AG09309 (cell line): Measurements from ENCODE around the gene HK1.
A peak's percentile ranks its signal among the peaks of the same experiment; 100 is the strongest.

Experiments used
- DNase-seq: peaks from one replicate; pipeline ENCODE4 v3.0.0-alpha.2; 2010; ENCODE audit warnings: low read depth
- H3K4me3 ChIP-seq: 2 replicates; pipeline ENCODE4 v1.5.1; 2011; ENCODE audit warnings: mild to moderate bottlenecking, low read depth, low read length, moderate library complexity; ENCODE audit not compliant: control insufficient read depth
- TF ChIP-seq, protein P1 (sequence below): IDR thresholded peaks from 2 replicates; pipeline ENCODE4 v1.5.1; 2011; ENCODE audit warnings: mild to moderate bottlenecking, low read depth, low read length, inconsistent platforms; ENCODE audit not compliant: insufficient read depth, control insufficient read depth; ENCODE audit errors: missing control alignments

The HK1 gene

DNA sequence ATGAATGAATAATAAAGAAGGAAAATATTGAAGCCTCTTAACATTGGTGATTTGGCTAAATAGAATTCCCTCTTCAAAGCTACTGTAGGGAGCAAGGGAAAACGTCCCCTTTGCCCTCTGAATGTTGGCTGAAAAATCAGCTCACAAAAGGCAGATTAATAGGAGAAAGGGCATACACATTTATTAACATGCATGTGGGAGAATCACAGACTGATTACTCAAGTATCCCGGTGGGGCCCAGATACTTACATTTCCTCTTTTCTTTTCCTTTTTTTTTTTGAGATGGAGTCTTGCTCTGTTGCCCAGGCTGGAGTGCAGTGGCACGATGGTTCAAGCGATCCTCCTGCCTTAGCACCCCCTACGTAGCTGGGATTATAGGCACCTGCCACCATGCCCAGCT, 68.5 kb downstream of the HK1 start:
- DNase-seq = no peak
- TF ChIP-seq, protein P1, sequence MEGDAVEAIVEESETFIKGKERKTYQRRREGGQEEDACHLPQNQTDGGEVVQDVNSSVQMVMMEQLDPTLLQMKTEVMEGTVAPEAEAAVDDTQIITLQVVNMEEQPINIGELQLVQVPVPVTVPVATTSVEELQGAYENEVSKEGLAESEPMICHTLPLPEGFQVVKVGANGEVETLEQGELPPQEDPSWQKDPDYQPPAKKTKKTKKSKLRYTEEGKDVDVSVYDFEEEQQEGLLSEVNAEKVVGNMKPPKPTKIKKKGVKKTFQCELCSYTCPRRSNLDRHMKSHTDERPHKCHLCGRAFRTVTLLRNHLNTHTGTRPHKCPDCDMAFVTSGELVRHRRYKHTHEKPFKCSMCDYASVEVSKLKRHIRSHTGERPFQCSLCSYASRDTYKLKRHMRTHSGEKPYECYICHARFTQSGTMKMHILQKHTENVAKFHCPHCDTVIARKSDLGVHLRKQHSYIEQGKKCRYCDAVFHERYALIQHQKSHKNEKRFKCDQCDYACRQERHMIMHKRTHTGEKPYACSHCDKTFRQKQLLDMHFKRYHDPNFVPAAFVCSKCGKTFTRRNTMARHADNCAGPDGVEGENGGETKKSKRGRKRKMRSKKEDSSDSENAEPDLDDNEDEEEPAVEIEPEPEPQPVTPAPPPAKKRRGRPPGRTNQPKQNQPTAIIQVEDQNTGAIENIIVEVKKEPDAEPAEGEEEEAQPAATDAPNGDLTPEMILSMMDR = no peak
- H3K4me3 ChIP-seq = no peak overlapping the region

DNA sequence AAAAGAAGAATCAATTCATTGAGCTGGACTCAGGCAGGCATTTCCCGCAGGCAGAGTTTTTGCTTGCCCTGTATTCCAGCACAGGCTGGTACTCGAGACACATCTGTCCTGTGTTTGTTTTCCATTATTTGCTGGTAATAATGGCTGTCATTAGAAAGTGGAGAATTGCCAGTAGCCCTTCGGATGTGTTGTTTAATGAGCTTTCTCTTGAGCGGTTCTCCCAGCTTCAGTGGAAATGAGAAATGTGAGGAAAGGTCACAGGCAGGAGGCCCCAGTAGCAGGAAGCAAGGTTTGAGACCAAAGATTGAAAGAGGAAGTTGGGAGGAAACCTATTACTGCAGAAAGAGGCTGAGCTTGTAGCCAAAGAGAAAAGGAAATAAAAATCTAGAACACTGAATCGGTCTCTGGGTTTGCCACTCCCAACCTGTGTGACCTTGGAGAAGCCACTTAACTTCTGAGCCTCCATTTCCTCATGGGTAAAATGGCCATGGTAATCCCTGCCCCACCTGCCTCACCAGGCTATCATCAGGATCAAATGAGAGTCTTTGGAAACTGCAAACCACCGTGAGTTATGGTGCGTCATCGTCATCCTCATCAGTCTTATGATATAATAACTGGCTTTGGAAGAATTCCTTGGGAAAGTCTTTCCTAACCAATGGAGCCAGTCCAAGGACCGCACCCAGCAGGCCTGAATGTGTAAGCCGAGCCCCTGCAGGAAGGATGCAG, 70.7 kb downstream of the HK1 start:
- peak; percentile 82 for DNase-seq
- H3K4me3 ChIP-seq = no peak overlapping the region
- TF ChIP-seq, protein P1 = no peak

DNA sequence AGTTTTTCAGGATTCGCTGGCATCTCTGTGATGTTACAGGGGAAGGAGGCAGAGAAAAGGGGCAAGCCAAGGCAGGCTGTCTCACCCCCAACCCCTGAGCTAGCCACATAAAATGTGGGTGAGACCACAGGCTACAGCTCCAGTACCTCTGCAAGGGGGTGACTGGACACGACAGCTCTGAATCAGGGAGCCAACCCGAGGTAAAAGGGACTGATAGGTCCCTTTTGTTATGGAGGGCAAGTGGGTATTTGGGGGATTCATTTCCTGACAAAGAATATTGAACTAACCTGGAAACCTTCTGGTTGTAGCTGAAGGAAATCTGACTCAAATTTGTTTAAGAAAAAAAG, 71.2 kb downstream of the HK1 start:
- TF ChIP-seq, protein P1 = no peak
- no peak for DNase-seq

DNA sequence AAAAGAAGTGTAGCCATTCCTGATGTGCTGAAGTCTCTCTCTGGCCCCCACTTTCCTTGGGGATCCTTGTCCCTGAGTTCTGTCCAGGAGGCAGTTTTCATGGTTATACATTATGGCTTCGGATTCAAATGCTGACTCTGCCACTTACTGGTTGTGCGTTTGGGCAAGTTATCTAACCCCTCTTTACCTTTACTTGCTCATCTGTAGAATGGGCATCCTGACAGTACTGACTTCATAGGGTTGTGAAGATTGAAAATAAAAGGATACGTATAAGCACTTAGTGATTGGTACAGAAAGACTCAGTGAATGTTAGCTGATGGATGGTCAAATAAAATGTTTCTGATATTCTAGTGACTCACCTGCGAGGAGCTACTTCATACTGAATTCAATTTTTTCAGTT, 73.3 kb downstream of the HK1 start:
- TF ChIP-seq, protein P1 = no peak
- no peak overlapping the region for H3K4me3 ChIP-seq
- DNase-seq = no peak

More for the DNA sequence above, 71.2 kb downstream of the HK1 start:
- H3K4me3 ChIP-seq = no peak overlapping the region

DNA sequence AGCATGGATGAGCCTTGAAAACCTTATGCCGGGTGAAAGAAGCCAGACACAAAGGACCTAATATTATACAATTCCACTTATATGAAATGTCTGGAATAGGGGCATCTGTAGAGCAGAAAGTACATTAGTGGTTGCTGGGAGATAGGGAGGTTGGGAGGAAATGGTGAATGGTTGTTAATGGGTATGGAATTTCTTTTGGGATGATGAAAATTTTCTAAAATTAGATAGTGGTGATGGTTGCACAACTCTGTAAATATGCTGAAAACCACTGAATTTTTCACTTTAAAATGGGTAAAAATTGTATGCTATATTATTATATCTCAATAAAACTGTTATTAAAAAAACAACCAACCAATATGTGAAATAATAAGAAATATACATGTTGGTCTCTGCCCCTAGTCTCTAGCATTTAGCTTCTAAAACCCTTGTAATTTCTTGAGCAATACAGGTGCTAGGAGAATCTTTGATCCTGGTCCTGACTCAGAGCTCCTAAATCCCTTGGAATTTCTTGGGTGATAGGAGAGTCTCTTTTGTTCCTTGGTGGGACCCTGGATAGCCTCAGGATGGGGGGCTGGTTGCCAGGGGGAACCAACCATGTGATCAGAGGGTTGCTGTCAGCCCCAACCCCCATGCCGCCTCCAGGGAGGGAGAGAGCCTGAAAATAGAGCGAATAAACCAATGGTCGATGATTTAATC, 74.4 kb downstream of the HK1 start:
- no peak for DNase-seq
- H3K4me3 ChIP-seq = no peak overlapping the region
- TF ChIP-seq, protein P1 = no peak

DNA sequence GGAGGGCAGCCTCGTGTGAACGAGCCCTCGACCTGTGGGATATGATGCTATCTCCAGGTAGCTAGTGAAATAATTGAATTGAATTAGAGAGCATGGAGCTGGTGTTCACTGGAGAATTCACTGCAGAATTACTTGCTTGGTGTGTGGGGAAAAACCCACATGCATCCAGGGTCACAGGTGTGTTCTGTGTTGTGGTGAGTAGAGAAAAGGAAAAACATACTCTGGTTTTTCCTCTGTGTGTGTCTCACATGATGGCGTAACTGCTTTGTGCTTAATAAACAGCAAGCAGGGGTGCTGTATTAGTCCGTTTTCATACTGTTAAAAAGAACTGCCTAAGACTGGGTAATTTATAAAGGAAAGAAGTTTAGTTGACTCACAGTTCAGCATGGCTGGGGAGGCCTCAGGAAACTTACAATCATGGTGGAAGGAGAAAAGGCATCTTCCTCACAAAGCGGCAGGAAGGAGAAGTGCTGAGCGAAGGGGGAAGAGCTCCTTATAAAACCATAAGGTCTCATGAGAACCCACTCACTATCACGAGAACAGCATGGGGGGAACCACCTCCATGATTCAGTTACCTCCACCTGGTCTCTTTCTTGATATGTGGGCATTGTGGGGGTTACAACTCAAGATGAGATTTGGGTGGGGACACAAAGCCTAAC, 75.8 kb downstream of the HK1 start:
- TF ChIP-seq, protein P1 = no peak
- H3K4me3 ChIP-seq = no peak overlapping the region
- no peak for DNase-seq
